HG02623 (cell line): ENCODE results near the gene IFNW1.
A peak's percentile ranks its signal among the peaks of the same experiment; 100 is the strongest.

ENCODE experiments used
- ATAC-seq: cut with Tn5 transposase; IDR thresholded peaks from one replicate; pipeline ENCODE4 v1.9.1; 2021; ENCODE audit warnings: moderate library complexity; ENCODE audit not compliant: unreplicated experiment

The IFNW1 gene

GRCh38 chr9:21110708-21111576 lies 30.7 kb downstream of the IFNW1 start:
- ATAC-seq: peak; percentile 93

GRCh38 chr9:21104787-21105186 lies 36.8 kb downstream of the IFNW1 start:
- no peak for ATAC-seq

GRCh38 chr9:21102305-21102704 lies 39.3 kb downstream of the IFNW1 start:
- no peak for ATAC-seq

GRCh38 chr9:21097817-21098216 lies 43.8 kb downstream of the IFNW1 start:
- ATAC-seq: no peak

GRCh38 chr9:21096901-21097255 lies 44.8 kb downstream of the IFNW1 start:
- no peak for ATAC-seq

- peak; percentile 70 for ATAC-seq
Observed at GRCh38 chr9:21096172-21096900, 45.3 kb downstream of the IFNW1 start.

GRCh38 chr9:21095561-21095960 lies 46.1 kb downstream of the IFNW1 start:
- no peak for ATAC-seq
